Neutrophil (primary cell): Measurements from ENCODE around the gene CTBP2.
"Not testable (repeated sequence)": the region's sequence is repeated elsewhere in the genome, so short reads cannot be mapped to it uniquely, and the experiment has no call there.

ENCODE experiments used
- H3K27ac ChIP-seq: fragments of 200-600 bp; sonication (generic); 2 replicates; pipeline ENCODE4 v1.5.1; 2016; ENCODE audit warnings: mild to moderate bottlenecking, moderate library complexity
- H3K27me3 ChIP-seq: fragments of 200-600 bp; sonication (generic); 2 replicates; pipeline ENCODE4 v1.6.0; 2016; ENCODE audit warnings: mild to moderate bottlenecking
- H3K36me3 ChIP-seq: fragments of 200-600 bp; sonication (generic); 2 replicates; pipeline ENCODE4 v1.5.1; 2017
- H3K4me1 ChIP-seq, 2 experiments: fragments of 200-600 bp in 1 of 2; sonication (generic) in 1 of 2; 1 replicate in 1 of 2; 2 replicates in 1 of 2; pipeline versions ENCODE4 v1.5.1 to v1.6.1; 2013 to 2016; ENCODE audit warnings: low read depth in 1 of 2, low read length in 1 of 2, mild to moderate bottlenecking in 1 of 2, moderate library complexity in 1 of 2; ENCODE audit not compliant: control insufficient read depth in 1 of 2, insufficient read depth in 1 of 2
- H3K4me3 ChIP-seq, 2 experiments: fragments of 200-600 bp in 1 of 2; sonication (generic) in 1 of 2; 1 replicate in 1 of 2; 2 replicates in 1 of 2; pipeline ENCODE4 v1.5.1; 2013 to 2016; ENCODE audit warnings: low read depth in 1 of 2, low read length in 1 of 2, mild to moderate bottlenecking in 1 of 2, moderate library complexity in 1 of 2
- H3K9me3 ChIP-seq: fragments of 200-600 bp; sonication (generic); 2 replicates; pipeline ENCODE4 v1.5.1; 2016
- TF ChIP-seq, protein P1 (sequence below): fragments of 200-600 bp; sonication (generic); IDR thresholded peaks from 2 replicates; pipeline ENCODE4 v1.5.1; 2016; ENCODE audit warnings: antibody characterized with exemption

The CTBP2 gene

DNA sequence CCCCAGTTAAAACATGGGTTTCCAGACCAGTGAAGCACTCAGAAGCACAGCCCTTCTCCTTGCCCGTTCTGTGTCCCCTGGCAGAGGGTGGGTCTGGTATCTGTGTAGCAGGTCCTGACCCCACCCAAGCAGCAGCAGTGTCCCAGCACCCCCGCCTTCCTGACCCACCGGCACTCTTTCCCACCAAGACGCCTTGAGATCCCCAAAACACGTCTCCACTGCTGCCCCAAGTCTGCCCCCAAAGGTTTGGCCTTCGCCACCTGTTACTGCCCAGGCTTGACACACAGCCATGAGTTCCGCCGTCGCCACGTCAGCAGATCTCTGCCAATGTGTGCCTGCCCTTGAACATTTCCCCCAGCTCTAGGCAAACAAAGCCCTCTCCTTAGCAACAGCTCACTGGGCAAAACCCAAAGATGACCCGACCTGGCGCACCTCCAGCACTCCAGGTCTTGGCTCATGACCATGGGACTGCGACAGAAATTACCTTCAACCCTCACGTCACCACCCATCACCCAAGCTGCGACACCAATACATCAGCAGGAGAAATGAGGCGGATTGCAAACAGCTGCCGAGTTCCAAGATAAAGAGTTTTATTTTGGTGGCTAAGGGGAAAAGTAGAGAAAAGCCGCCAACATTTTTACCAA is 75.6 kb downstream of the CTBP2 start:
- Histone ChIP-seq H3K27me3 (no peaks in the 10 kb centered on the region), H3K27ac (no peak overlapping the region), H3K36me3 (peaks cover 46% of the 10 kb centered on the region), H3K4me1 (peaks cover 0 to under 1% of the 10 kb centered on the region in 2 experiments), H3K4me3 (no peak overlapping the region), H3K9me3 (no peaks in the 10 kb centered on the region)
- TF ChIP-seq, protein P1, sequence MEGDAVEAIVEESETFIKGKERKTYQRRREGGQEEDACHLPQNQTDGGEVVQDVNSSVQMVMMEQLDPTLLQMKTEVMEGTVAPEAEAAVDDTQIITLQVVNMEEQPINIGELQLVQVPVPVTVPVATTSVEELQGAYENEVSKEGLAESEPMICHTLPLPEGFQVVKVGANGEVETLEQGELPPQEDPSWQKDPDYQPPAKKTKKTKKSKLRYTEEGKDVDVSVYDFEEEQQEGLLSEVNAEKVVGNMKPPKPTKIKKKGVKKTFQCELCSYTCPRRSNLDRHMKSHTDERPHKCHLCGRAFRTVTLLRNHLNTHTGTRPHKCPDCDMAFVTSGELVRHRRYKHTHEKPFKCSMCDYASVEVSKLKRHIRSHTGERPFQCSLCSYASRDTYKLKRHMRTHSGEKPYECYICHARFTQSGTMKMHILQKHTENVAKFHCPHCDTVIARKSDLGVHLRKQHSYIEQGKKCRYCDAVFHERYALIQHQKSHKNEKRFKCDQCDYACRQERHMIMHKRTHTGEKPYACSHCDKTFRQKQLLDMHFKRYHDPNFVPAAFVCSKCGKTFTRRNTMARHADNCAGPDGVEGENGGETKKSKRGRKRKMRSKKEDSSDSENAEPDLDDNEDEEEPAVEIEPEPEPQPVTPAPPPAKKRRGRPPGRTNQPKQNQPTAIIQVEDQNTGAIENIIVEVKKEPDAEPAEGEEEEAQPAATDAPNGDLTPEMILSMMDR: no peak

DNA sequence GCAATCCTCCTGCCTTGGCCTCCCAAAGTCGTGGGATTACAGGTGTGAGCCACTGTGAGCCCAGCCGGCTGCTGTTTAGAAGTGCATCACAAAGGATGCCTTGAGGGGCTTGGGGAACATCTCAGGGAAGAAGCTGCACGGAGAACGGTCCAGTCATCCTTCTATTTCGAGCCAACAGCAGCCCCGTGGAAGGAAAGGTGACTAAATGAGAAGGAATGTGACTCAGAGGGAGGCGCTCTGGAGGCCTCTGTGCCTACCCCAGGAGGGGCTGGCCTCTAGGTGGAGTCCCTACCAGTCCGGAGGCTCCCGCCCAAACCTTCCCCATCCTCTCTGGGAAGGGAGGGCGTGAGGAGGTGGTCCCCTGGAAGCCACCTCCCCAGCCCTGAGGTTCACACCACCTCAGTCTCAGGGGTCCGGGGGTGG is 76.2 kb downstream of the CTBP2 start:
- Histone ChIP-seq H3K4me3 (no peak overlapping the region), H3K27ac (no peak overlapping the region), H3K9me3 (no peaks in the 10 kb centered on the region), H3K36me3 (peaks cover 46% of the 10 kb centered on the region), H3K27me3 (no peaks in the 10 kb centered on the region), H3K4me1 (peaks cover 0 to 2% of the 10 kb centered on the region in 2 experiments)
- TF ChIP-seq, protein P1: no peak

DNA sequence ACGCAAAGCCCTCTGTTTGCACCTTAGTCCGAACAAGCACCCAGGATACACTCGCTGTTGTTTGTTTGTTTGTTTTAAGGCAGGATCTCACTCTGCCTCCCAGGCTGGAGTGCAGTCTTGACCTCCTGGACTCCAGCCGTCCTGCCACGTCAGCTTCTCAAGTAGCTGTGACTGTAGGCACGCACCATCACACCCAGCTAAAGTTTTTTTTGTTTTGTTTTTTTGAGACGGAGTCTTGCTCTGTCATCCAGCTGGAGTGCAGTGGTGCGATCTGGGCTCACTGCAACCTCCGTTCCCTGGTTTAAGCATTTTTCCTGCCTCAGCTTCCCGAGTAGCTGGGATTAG is 76.8 kb downstream of the CTBP2 start:
- no peak overlapping the region for H3K27ac ChIP-seq
- TF ChIP-seq, protein P1: no peak
- H3K27me3 ChIP-seq: no peaks in the 10 kb centered on the region
- no peak overlapping the region for H3K4me3 ChIP-seq
- peaks cover 0 to 2% of the 10 kb centered on the region in 2 experiments for H3K4me1 ChIP-seq
- H3K9me3 ChIP-seq: no peaks in the 10 kb centered on the region
- peaks cover 46% of the 10 kb centered on the region for H3K36me3 ChIP-seq

DNA sequence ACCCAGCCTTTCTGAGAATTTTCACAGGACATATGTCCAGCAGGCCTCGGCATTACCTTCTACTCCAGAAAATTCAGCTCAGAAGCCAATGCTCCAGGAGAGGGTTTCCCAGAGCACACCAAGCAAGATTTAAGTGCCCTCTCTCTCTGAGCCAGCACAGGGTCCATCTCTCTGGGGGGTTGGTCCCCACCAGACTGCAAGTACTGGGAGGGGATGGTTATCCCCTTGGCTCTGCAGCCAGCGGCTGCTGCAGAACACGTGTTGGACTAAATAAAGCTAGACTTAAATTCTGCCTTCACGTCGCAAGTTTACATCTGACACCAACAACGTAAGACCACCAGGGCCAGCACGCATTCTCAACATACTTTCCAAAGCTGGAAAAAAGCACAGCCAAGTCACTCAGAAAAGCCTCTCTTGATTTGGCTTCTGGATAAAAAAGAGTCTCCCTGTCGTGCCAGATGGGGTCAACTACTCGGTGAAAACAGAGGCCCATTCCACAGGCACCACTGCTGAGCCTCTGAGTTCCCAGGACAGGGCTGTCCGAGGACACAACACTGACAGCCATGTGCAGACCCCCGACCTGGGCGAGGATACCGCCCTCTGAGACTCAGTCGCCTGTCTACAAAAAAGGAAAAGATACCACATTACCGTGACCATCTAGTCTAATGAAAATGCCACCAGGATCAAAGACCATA is 77.3 kb downstream of the CTBP2 start:
- Histone ChIP-seq H3K27ac (no peak overlapping the region), H3K36me3 (peaks cover 41% of the 10 kb centered on the region), H3K4me1 (peaks cover 0 to 2% of the 10 kb centered on the region in 2 experiments), H3K9me3 (no peaks in the 10 kb centered on the region), H3K27me3 (no peaks in the 10 kb centered on the region), H3K4me3 (no peak overlapping the region)
- TF ChIP-seq, protein P1: no peak

DNA sequence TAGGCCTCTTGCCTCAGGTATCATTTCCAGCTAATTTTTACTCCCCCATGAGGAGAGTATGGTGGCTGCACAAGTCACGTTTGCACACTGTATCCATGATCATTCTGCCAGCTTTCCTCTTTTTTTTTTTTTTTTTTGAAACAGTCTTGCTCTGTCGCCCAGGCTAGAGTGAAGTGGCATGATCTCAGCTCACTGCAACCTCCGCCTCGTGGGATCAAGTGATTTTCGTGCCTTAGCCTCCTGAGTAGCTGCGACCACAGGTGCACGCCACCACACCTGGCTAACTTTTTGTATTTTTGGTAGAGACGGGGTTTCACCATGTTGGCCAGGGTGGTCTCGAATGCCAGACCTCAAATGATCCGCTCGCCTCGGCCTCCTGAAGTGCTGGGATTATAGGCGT is 77.9 kb downstream of the CTBP2 start:
- H3K36me3 ChIP-seq: peaks cover 36% of the 10 kb centered on the region

DNA sequence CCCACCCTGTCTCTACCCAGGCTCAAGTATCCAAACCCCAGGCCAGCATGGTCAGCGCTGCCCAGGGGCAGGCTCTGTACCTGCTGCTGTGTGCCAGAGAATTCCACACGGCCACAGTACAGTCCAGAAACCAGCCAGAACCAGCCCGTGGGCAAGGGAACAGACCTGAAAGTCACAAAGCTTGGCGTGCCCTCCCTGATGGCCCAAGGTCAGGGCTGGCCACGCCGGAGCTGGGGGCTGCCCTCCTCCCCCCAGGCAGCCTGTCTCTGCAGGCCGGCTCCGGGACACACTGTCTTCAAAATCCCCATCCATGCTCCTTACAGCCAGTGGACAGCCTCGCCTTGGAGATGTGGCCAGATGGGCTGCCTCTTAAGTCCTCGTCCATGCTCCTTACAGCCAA is 78.4 kb downstream of the CTBP2 start:
- Histone ChIP-seq H3K4me3 (no peak overlapping the region), H3K4me1 (peaks cover 0 to 2% of the 10 kb centered on the region in 2 experiments), H3K36me3 (peaks cover 31% of the 10 kb centered on the region), H3K27ac (no peak overlapping the region), H3K9me3 (no peaks in the 10 kb centered on the region), H3K27me3 (no peaks in the 10 kb centered on the region)
- TF ChIP-seq, protein P1: no peak

More for the DNA sequence above, 77.9 kb downstream of the CTBP2 start:
- H3K27ac ChIP-seq, H3K9me3 ChIP-seq, H3K27me3 ChIP-seq, H3K4me3 ChIP-seq, H3K4me1 ChIP-seq: not testable (repeated sequence)
